HG03520 (cell line): ENCODE measurements around the gene LPIN3.

Experiments used
- ATAC-seq: cut with Tn5 transposase; IDR thresholded peaks from one replicate; pipeline ENCODE4 v1.9.1; 2021; ENCODE audit warnings: mild to moderate bottlenecking, moderate library complexity; ENCODE audit not compliant: unreplicated experiment

The LPIN3 gene

GRCh38 chr20:41320976-41321375, 19.6 kb upstream of the LPIN3 start:
- no peak for ATAC-seq

GRCh38 chr20:41327178-41327577, 13.4 kb upstream of the LPIN3 start:
- ATAC-seq, result no peak

DNA sequence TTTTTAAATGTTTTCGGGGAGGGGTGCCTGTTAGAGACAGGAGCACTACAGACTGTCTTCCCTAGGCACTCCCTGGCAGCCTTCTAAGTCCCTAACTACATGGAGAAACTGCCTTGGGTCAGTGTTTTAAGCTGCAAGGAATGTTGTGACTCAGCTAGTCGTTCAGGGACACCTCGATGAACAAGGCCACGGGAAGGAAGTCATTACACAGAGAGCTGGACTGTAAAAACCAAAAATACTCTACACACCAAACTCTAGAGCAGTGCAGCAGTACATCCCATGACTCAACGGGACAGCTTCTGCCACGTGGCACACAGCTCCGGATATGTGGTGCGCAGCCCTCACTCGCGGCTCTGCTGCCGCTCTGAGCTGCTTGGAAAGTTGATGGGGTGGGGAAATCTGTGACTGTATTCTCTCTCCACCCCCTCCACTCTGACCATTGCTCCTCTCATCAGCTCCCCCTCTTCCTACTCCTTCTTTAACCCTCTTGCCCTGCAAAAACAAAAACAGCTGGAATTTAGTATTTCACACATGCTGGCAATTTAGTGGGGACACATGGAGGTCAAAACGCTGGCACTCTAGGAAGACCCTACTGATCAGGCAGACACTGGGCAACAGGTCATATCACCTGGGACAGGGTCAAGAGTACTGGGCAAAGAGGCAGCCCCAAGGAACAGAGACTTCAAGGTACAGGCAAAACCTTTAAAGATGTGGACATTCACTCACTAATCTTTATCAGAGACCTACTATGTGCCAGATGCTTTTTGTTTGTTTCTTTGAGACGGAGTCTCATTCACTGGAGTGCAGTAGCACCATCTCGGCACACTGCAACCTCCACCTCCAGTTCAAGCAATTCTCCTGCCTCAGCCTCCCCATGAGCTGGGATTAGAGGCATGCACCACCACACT, 10.9 kb upstream of the LPIN3 start:
- peak; percentile 68 for ATAC-seq

DNA sequence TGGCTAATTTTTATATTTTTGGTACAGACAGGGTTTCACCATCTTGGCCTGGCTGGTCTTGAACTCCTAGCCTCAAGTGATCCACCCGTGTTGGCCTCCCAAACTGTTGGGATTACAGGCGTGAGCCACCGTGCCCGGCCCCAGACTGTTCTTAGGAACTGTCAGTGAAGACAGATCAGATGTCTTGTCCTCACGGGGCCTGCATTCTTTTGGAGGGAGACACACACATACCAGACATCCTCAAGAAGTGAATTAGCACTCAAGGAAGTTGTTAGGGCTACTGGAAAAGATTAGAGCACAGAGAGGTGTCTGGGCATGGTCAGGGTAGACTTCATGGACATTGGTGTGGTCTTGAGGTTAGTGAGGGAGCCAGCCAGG, 10.3 kb upstream of the LPIN3 start:
- no peak for ATAC-seq

GRCh38 chr20:41330941-41331340, 9.7 kb upstream of the LPIN3 start:
- no peak for ATAC-seq

- ATAC-seq, result no peak
These were observed 8.9 kb upstream of the LPIN3 start for GRCh38 chr20:41331731-41332130.

DNA sequence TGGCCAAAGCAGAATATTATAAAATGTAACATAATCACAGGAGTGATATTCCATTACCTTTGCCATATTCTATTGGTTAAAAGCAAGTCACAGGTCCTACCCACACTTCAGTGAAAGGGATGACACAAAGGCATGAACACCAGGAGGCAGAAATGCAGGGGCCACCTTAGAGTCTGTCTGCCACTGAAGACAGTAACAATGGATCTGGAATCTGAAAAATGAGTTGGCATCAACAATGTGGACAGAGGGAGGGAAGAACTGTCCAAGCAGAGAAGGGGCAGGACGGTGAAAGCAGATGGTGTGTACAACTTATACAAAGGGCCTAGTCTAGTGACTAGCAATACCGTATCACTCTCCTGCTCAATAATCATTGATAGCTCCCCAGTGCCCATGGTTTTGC, 6.6 kb upstream of the LPIN3 start:
- no peak for ATAC-seq

DNA sequence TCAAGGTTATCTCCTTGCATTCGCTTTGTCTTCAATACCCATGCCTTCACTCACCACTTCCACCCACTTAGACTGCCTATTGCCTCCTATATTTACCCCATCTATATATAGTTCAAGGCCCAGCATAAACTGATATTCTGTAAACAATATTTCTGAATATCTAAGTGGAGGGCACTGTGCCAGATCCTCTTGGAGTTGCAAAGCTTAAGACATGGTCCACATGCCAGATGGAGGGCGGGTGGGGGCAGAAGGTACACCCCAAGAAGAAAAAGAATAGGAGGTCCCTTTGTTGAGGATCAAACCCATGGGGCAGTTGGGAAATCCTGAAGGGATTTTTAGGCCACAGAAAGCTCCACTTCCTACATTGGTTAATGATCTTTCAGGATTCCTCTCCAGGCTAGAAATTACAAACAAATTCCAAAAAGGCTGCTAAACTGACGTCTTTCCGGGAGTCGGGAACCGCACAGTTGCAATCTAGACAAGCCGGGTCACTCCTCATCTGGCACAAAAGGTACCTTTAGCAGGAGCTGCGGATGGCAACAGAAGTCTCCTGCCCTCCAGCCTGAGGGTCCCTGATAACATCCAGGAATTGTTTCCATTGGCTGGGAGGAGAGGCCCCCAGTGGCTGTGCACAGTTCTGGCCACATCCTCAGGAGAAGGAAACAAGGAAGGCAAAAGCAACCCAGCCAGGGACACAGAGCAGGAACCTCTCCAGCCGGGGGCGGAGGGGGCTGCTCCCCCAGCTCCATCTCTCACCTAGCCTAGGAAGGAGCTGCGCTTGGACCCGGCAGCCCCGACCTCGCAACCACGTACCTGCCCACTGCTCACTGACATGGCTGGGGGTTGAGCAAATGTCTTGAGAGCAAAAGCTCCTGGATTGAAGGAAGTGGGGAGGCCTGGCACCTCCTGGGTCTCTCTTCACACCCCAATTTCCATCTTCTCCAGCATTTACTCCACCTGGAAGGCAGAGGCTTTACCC, 5.9 kb upstream of the LPIN3 start:
- ATAC-seq, result no peak

GRCh38 chr20:41335591-41335990, 5.0 kb upstream of the LPIN3 start:
- ATAC-seq, result no peak

DNA sequence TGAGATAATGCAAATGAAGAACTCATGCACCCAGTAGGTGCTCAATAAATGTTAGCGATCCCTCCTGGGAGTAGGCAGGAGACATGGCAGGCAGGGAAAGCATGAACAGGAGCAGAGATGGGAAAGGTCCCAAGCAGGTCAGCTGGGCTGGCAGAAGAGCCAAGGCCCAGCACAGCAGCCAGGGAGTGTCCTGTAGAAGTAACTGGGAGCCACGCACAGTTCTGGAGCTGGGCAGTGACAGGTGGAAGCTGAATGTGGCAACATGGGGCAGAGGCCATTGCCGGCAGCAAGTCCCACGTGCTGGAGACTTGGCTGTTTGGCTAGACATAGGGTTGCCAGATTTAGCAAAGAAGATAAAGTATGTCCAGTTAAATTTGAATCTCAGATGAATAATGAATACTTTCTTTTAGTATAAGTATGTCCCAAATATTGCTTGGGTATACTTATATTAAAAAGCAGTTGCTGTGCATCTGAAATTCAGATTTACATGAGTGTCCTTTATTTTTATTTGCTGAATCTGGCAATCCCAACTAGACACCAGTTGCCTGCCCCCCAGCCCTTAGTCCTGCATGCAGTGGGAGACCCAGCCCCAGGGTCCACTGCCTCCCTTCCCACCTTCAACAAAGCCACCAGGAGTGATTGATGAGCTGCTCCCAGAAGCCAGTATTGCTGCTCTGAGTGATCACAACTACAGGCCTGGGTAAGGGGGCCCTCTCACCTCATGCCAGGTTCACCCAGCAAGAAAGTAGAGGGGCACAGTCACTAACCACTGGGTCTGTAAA, 3.7 kb upstream of the LPIN3 start:
- ATAC-seq, result no peak

- ATAC-seq, result no peak
These were observed 679 bp upstream of the LPIN3 start for GRCh38 chr20:41339957-41340326.

- ATAC-seq, result no peak
These were observed 2.1 kb downstream of the LPIN3 start for GRCh38 chr20:41342474-41343464.

DNA sequence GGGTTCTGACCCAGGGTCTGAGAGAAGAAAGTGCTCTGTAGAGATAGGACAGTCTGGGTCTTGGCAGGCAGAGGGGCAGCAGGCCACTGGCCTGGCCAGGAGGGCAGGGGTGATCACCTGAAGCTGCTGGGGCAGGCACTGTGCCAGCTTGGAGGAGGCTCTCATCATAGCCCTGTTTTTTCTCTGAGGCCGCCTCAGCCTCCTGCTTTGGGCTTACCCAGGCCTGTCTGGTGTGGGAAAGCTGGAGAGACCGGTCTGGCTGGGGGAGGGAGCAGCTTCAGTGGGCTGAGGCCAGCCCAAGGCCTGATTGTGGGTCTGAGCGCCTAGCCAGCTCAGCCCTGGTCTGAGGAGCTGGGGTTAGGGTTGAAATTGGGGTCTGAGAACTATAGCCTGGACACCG, 3.9 kb downstream of the LPIN3 start:
- no peak for ATAC-seq

DNA sequence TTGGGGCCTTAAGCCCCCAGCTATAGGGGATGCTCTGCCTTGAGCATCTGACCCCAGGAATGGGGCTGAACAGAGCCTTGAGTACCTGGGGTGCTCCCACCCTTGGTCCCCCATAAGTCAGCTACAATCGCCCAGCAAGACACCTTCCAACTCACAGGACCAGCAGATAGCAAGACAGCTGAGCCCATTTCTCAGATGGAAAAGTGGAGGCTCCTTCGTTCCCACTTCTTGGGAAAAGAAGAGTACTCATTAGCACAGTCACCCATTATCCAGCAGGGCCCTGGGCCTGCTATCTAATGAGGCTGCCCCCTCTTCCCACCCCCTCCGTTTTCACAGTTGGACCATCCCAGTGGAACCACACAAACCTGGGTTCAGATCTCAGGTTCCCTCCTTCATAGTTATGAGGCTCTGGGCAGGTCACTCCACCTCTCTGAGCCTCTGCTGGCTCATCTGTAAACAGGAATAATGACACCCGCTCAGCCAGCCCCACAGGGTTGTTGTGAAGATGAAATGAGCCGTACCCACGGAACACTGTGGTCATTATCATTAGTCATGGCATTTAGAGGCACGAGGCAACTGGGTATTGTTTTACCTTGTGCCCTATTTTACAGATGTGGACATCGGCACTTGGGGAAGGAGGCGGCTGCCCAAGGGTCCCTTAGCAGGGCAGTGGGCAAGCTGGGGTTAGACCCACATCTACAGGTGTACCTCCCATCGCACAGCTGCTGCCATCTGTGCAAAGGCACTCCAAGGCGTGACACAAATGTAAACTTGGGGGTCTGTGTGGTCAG, 4.5 kb downstream of the LPIN3 start:
- no peak for ATAC-seq

DNA sequence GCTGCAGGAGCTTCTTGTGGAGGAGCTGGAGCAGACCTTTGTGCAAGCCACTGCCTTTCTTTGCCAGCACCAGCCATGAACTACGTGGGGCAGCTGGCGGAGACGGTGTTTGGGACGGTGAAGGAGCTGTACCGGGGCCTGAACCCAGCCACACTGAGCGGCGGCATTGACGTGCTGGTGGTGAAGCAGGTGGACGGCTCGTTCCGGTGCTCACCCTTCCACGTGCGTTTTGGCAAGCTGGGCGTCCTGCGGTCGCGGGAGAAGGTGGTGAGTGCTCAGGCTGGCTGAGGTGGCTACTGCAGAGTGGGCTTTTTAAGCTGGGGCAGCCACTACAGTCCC, 5.1 kb downstream of the LPIN3 start:
- no peak for ATAC-seq

GRCh38 chr20:41347523-41348429, 7.2 kb downstream of the LPIN3 start:
- no peak for ATAC-seq

GRCh38 chr20:41348430-41349172, 8.0 kb downstream of the LPIN3 start:
- ATAC-seq, result no peak
